ENCODE measurements around the gene PDZD4.

DNA sequence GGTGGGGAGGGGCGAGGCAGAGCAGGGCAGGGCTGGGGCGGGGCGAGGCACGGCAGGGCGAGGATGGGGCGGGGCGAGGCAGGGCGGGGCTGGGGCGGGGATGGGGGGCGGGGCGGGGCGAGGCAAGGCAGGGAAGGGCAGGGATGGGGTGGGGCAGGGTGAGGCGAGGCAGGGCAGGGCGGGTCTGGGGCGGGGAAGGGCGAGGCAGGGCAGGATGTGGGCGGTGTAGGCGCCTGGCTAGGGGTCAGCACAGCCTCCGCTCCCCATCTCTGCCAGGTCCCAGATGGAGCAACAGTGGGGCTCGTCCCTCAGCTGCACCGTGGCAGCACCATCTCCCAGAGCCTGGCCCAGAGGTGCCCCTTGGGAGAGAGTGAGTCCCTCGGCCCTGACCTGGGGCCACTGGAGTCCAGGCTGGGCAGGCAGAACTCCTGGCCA lies 53.7 kb downstream of the PDZD4 start:
- TF ChIP-seq, protein P1, sequence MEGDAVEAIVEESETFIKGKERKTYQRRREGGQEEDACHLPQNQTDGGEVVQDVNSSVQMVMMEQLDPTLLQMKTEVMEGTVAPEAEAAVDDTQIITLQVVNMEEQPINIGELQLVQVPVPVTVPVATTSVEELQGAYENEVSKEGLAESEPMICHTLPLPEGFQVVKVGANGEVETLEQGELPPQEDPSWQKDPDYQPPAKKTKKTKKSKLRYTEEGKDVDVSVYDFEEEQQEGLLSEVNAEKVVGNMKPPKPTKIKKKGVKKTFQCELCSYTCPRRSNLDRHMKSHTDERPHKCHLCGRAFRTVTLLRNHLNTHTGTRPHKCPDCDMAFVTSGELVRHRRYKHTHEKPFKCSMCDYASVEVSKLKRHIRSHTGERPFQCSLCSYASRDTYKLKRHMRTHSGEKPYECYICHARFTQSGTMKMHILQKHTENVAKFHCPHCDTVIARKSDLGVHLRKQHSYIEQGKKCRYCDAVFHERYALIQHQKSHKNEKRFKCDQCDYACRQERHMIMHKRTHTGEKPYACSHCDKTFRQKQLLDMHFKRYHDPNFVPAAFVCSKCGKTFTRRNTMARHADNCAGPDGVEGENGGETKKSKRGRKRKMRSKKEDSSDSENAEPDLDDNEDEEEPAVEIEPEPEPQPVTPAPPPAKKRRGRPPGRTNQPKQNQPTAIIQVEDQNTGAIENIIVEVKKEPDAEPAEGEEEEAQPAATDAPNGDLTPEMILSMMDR (IDR thresholded peaks at IDR 0.05), result no peak
- TF ChIP-seq EP300 (IDR thresholded peaks at IDR 0.05), result no peak
- no peak for TF ChIP-seq POLR2A (IDR thresholded peaks at IDR 0.05)

All from stomach (tissue), 4 donors.